Activated CD8-positive, alpha-beta memory T cell treated with anti-CD3 and anti-CD28 coated beads for 4 hours (primary cell): ENCODE results near the gene U2AF2.

ENCODE experiments used
- DNase-seq, 2 donors: peaks; one replicate each; pipeline ENCODE4 v3.0.0-alpha.2; 2020; ENCODE audit warnings: low read depth in 2 of 2

U2AF2 gene

DNA sequence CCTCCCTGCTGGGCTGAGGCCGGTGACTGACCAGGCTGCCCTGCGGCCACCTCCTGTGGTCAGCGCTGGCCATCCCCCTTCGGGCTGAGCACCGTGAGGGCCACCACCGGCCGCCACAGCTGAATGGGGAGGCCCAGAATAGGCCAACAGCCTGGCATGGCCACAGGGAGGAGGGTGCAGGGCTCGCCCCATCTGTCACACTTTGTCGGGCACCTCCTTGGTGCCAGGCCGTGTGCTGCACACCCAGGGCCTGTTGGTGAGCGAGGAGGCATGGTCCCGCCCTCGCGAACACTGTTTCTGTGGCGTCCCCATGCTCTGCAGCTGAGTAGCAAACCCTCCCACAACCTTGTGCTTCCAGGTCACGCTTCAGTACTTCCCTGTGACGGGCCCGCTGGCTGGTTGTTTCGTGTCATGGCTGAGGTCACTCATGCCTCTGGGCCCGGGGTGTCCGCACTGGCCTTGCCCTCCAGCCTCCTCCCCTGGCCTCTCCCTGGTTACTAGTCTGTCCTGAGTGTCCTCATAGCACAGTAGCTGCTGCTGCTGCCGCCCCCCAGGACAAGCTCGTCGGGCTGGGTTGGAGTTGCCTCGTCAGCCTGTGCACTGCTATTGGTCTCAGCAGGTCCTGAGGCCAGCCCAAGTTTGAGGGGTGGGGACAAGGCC lies 35.4 kb downstream of the U2AF2 start:
- no peak for DNase-seq

DNA sequence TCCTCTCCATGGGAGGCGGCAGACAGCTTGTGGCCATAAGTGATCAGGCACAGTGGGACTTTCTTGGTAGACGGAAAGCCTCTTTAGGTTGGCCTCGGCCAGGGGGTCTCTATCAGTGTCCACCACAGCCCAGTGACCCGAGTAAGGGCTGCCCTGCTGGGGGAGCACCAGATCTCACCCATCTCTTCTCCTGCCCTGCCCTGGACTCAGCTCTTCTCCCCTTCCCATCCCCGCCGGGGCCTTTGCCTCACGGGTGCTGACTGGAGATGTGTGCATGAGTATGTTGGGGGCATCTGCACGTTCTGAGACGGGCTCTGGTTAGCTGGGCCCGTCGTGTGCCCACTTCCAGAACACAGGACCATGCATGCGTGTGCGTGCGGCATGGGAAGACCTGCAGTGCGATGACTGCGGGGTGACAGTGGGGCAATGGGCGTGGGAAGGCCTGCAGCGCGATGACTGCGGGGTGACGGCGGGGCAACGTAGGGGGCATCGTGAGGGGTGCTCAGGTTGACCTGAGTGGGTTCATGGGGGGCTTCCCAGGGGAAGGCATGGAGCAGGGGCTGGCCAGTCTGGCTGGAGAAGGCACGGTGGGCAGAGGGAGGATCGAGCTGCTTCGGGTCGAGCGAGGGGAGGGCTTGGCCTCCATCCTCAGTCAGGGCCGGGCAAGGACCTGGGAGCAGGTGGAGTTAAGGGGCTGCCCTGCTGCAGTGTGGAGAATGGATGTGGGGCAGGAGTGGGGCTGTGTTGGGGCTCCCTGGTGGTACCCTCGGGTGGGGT lies 36.1 kb downstream of the U2AF2 start:
- DNase-seq = no peak

DNA sequence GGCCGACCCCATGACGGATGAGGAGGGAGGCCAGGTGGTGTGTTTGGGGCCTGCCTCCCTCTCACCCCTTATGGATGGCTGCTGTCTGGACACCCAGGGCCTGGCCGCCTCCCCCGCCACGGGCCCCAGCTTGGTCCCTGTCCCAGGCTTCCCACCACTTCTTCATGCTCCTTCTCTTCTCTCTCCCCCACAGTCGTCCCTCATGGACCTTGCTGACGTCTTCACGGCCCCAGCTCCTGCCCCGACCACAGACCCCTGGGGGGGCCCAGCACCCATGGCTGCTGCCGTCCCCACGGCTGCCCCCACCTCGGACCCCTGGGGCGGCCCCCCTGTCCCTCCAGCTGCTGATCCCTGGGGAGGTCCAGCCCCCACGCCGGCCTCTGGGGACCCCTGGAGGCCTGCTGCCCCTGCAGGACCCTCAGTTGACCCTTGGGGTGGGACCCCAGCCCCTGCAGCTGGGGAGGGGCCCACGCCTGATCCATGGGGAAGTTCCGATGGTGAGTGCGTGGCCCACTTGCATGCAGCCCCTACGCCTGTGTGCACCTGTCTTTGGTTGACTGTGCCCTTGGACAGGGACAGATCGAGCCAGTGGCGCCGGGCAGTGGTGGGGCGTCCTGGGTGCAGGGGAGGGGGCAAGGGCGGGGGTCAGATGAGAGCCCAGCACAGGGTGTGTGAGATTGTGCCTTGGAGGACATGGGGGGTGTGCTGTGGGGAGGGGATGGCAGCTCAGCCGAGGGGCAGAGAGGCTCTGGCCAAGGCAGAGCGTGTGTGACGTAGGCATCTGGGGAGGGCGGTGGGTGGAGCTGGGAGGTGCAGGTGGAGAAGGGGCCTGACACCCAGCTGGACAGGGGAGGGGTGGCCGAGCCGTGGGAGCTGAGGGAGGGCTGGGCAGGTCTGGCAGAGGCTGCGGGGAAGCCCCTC lies 37.0 kb downstream of the U2AF2 start:
- no peak for DNase-seq

DNA sequence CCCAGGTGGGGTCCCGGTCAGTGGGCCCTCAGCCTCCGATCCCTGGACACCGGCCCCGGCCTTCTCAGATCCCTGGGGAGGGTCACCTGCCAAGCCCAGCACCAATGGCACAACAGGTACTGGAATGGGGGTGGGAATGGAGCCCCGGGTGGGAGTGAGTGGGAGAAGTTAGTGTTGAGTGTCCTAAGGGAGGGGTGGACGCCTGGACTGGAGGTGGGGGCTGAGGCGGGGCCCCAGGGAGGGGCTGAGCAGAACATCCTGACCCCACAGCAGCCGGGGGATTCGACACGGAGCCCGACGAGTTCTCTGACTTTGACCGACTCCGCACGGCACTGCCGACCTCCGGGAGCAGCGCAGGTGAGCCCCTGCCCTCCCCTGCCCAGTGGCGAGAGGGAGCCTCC lies 37.8 kb downstream of the U2AF2 start:
- DNase-seq = no peak

DNA sequence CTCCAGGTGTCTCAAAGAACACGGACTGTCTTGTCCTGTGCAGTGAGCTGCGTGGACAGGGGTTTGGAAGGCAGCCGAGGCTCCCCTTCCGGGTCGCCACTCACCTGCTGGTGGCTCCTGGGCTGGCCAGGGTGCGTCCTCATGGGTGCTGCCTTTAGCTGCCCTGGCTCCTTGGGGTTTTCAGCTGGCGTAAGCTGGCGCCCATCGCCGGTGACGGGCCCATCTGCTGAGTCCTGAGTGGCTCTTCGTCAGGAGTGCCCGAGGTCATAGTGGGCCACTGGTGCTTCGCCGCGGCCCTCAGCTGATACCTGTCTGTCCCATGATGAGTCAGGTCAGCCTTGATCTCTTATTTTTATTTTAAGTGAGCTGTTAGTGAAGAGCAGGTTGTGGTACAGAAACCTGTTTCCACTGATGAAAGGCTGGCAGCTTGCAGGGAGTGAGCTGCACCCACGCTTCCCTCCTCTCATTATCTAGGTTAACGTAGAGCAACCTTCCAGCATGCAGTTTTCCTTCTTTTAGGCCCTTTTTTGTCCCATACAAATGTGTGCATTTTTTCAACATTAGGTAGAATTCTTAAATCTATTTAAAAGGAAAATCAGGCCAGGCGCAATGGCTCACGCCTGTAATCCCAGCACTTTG lies 38.6 kb downstream of the U2AF2 start:
- DNase-seq = no peak

DNA sequence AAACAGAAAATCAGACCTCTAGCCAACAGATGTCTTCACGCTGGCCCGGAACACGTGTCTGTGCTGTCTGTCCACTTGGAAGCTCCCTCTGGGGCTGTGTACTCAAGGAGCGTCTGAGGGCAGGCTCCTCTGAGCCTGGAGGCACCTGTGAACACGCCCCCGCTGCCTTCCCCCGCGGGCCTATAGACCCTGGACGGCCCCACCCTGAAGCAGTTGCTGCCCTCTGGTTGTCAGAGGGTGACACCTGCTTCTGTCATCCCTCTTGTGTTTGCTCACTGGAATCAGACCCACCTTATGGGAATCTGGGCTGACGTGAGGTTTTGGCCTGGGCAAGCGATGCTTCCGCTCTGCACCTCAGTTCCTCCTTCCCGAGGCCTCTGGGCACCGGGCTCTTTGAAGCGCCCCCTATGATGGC lies 39.4 kb downstream of the U2AF2 start:
- no peak for DNase-seq

DNA sequence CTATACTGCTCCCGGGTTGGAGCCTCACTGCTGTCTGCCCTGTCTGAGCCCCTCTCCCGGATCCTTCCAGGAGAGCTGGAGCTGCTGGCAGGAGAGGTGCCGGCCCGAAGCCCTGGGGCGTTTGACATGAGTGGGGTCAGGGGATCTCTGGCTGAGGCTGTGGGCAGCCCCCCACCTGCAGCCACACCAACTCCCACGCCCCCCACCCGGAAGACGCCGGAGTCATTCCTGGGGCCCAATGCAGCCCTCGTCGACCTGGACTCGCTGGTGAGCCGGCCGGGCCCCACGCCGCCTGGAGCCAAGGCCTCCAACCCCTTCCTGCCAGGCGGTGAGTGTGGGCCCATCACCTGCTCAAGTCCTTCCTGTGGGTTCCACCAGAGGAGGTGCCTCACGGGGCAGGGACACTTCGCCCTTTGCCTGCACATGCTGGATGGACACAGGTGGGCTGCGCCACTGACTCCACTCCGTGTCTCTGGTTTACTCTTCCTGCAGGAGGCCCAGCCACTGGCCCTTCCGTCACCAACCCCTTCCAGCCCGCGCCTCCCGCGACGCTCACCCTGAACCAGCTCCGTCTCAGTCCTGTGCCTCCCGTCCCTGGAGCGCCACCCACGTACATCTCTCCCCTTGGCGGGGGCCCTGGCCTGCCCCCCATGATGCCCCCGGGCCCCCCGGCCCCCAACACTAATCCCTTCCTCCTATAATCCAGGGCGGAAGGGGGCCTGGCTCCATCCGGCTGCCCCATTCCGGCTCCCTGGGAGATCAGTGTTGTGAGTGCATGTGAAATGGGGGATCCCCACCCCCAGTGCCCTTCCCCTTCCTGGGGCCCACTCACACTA lies 40.0 kb downstream of the U2AF2 start:
- DNase-seq = no peak

DNA sequence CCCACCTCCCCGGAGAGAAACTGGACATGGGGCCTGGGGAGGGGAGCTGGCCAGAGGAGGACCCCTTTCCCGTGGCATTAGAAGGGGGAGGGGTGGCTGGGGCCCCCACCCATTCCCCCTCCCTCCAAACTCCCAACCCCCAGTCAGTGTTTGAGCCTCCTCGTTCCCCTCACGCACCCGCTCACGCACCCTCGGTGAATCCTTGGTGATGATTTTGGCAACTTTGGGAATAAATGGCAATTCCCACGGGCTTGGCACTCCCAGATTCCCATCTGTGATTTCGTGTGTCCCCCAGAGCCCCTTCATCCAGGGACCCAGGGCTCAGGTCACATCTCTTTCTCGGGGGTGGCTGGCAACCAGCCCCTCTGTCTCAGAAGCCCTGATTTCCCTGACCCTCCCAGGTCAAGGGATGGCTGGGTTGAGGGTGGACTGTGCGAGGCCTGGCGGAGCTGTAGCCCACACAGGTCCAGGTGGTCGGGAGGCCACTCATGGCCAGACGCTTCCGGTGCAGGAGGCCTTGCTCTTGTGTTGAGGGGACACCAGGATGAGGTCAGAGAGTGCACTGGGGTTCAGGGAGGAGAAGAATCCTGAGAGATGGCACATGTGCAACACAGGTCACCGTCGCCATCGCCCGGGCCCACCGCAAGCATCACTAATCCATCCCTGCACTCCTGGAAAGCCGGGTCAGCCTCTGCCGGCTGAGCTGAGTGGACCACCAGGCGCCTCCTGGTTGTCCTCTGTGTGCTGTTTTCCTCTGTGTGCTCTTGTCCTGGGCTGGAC lies 40.9 kb downstream of the U2AF2 start:
- no peak for DNase-seq

DNA sequence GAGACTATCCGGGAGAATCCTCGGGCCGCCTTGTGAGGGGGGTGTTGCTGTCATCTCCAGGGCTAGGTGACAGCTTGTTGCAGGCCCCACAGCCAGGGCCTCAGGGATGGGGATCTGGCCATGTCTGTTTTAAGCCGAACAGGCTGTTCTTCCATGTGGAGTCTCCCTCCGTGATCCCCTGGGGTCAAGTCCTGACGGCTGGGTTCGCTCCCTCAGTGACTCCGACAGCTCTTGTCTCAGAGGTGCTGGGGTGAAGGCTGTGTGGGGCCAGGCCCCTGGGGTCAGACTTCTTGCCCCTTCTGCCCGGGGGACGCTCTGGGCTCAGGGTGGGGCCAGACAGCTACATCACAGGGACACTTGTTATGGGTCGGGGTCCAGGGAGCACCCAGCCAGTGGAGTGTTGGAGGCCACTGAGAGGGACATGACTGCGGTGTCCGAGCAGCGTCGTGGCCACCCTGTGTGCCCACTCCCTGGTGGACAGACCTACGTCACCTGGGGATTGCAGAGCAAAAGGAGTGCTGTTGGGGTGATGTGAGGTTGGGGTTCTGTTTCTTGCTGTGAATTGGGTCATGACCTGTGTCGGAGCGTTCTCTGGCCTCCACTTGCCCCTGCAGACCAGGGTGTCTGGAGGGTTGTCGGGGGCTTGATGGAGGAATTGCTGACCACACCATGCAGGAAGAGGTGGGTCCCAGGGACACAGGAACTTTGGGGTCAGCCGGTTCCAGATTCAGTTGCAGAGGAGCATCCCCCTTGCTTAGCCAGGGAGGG lies 41.6 kb downstream of the U2AF2 start:
- no peak for DNase-seq

DNA sequence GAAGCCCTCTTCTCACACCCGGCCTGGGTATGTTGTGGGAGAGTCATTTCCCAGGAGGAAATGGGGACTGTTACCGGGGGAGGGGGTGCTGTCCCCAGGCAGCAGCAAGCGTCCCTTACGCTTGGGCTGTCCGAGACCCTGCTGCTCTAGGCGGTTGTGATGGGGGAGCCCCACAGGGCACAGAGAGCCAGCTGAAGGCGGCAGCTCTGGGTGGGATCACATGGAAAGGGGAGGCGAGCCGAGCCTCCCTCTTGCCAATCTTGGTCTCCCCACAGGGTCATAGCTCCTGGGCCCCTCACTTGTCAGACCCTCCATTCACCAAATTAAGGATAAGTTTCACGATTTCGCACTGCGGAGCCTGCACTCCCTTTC lies 42.2 kb downstream of the U2AF2 start:
- no peak for DNase-seq

DNA sequence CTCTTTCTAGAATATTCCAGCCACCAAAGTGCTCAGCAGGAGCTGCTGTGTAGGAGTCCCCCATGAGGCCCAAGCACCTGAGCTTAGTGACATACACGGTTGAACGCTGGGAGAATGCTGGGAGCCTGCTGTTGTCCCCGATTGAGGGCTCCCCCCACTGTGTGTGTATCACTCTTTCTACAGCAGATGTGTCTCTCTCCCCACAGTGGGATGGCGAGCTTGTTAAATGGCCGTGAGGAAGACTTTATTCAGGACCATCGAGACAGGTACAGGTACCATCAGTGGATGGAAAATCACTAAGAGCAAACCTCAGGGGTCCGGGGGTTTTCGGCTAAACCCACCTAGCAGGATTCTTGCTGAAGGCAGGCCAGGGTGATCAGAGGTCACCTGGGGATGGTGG lies 42.9 kb downstream of the U2AF2 start:
- DNase-seq = no peak

DNA sequence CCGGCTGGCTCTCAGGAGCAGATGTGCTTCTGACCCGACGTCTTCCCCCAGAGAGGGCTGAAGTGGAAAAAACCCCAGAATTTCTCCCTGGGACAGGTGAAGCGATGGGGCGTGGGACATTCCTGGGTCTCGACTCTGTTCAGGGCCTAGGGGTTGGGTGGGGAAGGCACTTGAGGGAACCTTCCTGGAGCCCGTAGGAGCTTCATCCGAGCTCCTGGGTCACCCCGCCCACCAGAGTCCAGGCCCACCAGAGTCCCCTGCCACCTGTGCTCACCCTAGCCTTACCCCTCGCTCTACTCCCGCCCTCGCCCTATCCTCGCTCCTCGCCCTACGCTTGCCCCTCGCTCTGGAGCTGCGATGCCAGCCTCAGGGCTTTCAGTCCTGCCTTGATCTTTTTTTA lies 43.4 kb downstream of the U2AF2 start:
- no peak for DNase-seq

DNA sequence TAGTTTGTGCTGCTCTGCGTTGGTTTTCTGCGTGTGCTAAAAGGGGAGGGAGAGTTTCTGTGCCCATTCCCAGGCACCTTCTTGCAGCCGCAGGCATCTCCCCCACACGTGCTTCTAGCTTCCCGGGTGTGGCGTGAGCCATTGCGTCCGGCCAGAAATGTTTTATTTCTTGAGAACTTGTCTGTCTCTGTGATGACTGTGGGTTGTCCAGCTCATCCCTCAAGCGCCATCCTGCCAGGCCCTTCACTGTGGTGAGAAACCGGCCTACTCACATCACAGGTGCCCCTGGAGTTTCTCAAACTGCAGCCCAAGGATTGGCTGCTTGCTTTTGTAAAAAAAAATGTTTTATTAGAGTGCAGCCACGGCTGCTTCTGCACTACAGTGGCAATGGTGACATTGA lies 44.4 kb downstream of the U2AF2 start:
- no peak for DNase-seq

DNA sequence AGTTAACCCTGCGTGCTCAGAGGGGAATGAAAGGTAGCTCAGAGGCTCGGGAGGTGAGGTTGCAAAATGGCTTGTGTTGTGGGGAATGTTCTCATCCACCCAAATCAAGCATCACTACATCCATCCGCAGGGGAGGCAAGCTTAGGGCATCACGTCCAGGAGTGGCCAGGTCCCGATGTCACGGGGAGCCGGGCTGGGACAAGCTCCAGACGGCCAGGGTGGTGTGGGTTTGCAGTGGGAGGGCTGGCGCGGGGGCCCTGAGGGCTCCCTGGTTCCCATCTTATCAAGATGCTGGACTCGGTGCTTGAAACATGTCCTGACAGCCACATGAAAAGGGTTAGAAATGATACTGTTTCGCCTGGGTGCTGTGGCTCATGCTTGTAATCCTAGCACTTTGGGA lies 46.0 kb downstream of the U2AF2 start:
- DNase-seq = no peak

DNA sequence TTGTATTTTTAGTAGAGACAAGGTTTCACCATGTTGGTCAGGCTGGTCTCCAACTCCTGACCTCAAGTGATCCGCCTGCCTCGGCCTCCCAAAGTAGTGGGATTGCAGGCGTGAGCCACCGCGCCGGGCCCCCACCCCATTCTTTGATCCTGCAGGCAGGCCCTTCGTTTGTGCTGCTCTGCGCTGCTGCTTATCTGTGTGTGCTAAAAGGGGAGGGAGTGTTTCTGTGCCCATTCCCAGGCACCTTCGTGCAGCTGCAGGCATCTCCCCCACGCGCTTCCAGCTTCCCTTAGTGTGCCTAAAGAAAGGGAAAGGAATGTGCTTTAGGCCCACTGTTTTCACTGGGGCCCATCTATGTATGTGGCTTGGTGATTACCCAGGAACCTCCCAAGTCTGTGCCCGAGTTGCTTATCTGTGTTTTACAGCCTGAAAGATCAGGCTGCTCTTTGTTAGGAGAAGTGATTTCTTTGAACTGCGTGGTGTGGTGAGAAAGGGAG lies 47.3 kb downstream of the U2AF2 start:
- DNase-seq = no peak

DNA sequence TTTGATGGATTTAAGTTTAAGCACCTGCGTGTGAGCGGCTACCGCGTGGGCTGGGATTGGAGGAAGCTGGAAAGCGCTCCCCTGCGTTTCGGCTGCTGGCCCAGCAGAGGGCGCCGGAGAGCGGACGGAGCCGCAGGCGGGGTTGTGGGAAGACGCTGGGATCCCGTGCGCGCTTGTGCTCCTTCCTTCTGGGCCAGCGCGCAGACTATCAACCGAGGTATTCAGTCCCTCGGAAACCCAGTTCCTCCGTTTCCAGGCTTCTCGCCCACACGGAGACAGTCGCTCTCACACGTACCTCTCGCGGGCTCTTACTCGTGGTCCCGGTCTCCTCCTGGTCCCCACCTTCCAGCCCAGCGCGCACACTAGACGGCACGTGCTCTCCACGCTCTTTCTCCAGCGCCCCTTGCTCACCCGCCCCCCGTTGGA lies 49.0 kb downstream of the U2AF2 start:
- no peak for DNase-seq

DNA sequence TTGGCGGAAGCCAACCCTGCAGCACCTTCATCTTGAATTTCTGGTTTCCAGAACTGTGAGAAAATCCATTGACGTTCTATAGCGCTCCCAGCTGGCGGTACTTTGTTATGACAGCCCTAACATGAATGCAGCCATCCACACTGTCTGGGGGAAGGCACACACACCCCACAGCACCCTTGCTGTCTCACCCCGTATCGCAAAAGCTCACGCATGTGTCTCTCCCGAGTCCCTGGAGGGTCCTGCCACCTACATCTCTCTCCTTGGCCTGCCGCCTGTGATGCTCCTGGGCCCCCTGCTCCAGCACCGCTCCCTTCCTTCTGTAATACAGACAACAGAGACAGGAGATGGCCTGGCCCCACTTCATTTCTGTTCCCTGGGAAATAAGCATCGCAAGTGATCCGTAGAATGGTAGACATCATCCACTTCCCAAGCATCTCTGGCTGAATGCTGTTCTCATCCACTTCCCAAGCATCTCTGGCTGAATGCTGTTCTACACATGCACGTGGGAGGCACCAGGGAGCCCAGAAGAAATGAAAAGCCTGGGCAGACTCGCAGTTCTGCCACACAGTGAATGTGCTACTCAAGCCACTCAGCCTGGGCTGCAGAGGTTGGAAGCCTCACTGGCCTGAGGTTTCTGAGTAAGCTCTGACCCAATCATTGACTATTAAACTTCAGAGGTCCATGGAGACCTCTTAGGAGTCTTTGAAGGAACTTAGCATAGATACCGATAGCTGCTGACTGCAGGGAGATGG lies 49.8 kb downstream of the U2AF2 start:
- DNase-seq = no peak

DNA sequence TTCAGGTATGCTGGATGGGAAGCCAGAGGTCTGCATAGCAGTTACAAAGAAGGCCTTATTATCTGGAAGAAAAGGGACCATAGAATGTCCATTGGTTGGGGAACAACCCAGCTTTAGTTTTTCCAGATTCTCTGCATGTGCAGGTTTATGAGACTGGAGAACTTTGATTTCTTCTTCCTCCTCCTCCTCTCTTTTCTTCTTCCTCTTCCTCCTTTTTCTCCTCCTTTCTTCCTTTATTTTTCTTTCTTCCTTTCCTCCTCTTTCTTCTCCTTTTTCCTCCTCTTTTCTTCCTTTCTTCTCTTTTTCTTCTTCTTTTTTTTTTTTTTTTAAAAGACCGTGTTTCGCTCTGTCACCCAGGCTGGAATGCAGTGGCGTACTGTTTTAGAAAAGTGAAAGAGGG lies 51.1 kb downstream of the U2AF2 start:
- DNase-seq = no peak

DNA sequence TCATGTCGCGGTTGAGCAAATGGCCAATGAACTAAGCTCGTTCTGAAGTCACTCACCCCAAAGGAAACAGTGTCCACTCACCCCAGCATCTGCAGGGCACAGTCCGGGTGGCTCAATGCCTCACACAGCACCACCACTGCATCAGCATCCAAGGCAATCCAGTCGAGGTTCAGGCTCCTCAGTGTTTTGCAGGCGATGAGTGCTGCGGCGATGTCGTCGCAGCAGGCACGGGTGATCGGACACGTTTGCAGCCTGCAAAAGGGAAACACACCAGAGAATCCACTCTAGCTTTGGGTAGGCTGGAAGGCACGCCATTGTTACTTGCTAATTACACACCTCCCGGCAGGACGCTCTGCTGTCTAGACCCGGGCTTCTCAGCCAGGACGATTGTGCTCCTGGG lies 56.9 kb downstream of the U2AF2 start:
- DNase-seq = no peak
